Measurements from ENCODE around the gene MTERF4. TPM values are rescaled to one million over a fixed set of nuclear protein-coding genes. Genes with fewer than 3 reads are reported as not detected.

MTERF4 gene
- total and polyA plus RNA-seq, 2 of the 13 experiments (the other 11 are each of a cell fraction or from before 2014, with no cell fraction given), result 50.5 to 59.8 TPM

- peak; percentile 24; the same call in 1 of the 2 replicates for TF ChIP-seq ZNF616 (CRISPR knock-in tag; IDR thresholded peaks at IDR 0.05; ENCODE audit: low read depth)
- TF ChIP-seq ESRRA (CRISPR knock-in tag; IDR thresholded peaks at IDR 0.05; ENCODE audit: low read depth), result peak; percentile 13; the same call in 1 of the 2 replicates
- TF ChIP-seq NKX3-1 (CRISPR knock-in tag; IDR thresholded peaks at IDR 0.05), result 0 out of 2 replicates have a peak, but pooled peaks have one; percentile 53
- TF ChIP-seq UBTF (CRISPR knock-in tag; IDR thresholded peaks at IDR 0.05), result peak; percentile 71; the same call in 1 of the 2 replicates
- no peak for TF ChIP-seq LCORL (IDR thresholded peaks at IDR 0.05)
- TF ChIP-seq LCORL (CRISPR knock-in tag; IDR thresholded peaks at IDR 0.05), result no peak
- TF ChIP-seq MYC (CRISPR knock-in tag; IDR thresholded peaks at IDR 0.05; ENCODE audit: borderline replicate concordance), result peak; percentile 74; the same call in 1 of the 2 replicates
- peak; percentile 79 for TF ChIP-seq ASH2L (IDR thresholded peaks at IDR 0.05; ENCODE audit: insufficient read length, low read depth, low read length)
- no peak for TF ChIP-seq HNF4G (IDR thresholded peaks at IDR 0.05; ENCODE audit: borderline replicate concordance, low read depth, low read length)
- peak; percentile 51; the same call in 1 of the 2 replicates for TF ChIP-seq HNF4G (CRISPR knock-in tag; IDR thresholded peaks at IDR 0.05; ENCODE audit: borderline replicate concordance, low read depth)
- peak; percentile 46 for TF ChIP-seq RXRB (CRISPR knock-in tag; IDR thresholded peaks at IDR 0.05; ENCODE audit: borderline replicate concordance)
- TF ChIP-seq HNF4A (CRISPR knock-in tag; IDR thresholded peaks at IDR 0.05), result peak; percentile 6; the same call in 1 of the 2 replicates
- peak; percentile 14; the same call in 1 of the 2 replicates for TF ChIP-seq ZNF367 (CRISPR knock-in tag; IDR thresholded peaks at IDR 0.05; ENCODE audit: borderline replicate concordance)
- TF ChIP-seq NFYB (CRISPR knock-in tag; IDR thresholded peaks at IDR 0.05), result peak; percentile 95
- TF ChIP-seq RAD21 (CRISPR knock-in tag; IDR thresholded peaks at IDR 0.05), result peak; percentile 84
- peak; percentile 90 for TF ChIP-seq RBFOX2 (IDR thresholded peaks at IDR 0.05; ENCODE audit: low read depth, low read length)
- peak; percentile 13; the same call in 1 of the 2 replicates for TF ChIP-seq NFKB2 (CRISPR knock-in tag; IDR thresholded peaks at IDR 0.05; ENCODE audit: borderline replicate concordance)
- TF ChIP-seq ZNF784 (CRISPR knock-in tag; IDR thresholded peaks at IDR 0.05; ENCODE audit: borderline replicate concordance), result no peak
- peak; percentile 83 for TF ChIP-seq ZNF777 (CRISPR knock-in tag; IDR thresholded peaks at IDR 0.05)
- TF ChIP-seq ZNF703 (CRISPR knock-in tag; IDR thresholded peaks at IDR 0.05; ENCODE audit: borderline replicate concordance), result 0 out of 2 replicates have a peak, but pooled peaks have one; percentile 28
- TF ChIP-seq ZNF713 (CRISPR knock-in tag; IDR thresholded peaks at IDR 0.05), result 0 out of 2 replicates have a peak, but pooled peaks have one; percentile 40
- no peak for TF ChIP-seq ARNTL (CRISPR knock-in tag; IDR thresholded peaks at IDR 0.05)
- peak; percentile 80; the same call in 1 of the 2 replicates for TF ChIP-seq SALL2 (CRISPR knock-in tag; IDR thresholded peaks at IDR 0.05)
- 0 out of 2 replicates have a peak, but pooled peaks have one; percentile 53 for TF ChIP-seq KAT7 (CRISPR knock-in tag; IDR thresholded peaks at IDR 0.05; ENCODE audit: borderline replicate concordance)
- TF ChIP-seq ZNF563 (CRISPR knock-in tag; IDR thresholded peaks at IDR 0.05), result peak; percentile 59; the same call in 1 of the 2 replicates
- TF ChIP-seq ZNF501 (CRISPR knock-in tag; IDR thresholded peaks at IDR 0.05), result peak; percentile 61
- TF ChIP-seq ZMYM3 (CRISPR knock-in tag; IDR thresholded peaks at IDR 0.05), result peak; percentile 98
- peak; percentile 47; the same call in 1 of the 2 replicates for TF ChIP-seq NAIF1 (CRISPR knock-in tag; IDR thresholded peaks at IDR 0.05; ENCODE audit: borderline replicate concordance)
- no peak for TF ChIP-seq ZC3H4 (CRISPR knock-in tag; IDR thresholded peaks at IDR 0.05; ENCODE audit: borderline replicate concordance)
Measured at GRCh38 chr2:241149925-241150659, 48.0 kb upstream of the MTERF4 start, which contains the start of gene PPP1R7 (continued).
